NCI-H2081 treated with DMSO at 0.1 percent for 48 hours (cell line): ENCODE data around the gene NFIC.
"Not testable (repeated sequence)": the region's sequence is repeated elsewhere in the genome, so short reads cannot be mapped to it uniquely, and the experiment has no call there.

Experiments used
- DNase-seq: peaks from one replicate; lab custom pipeline; 2025; lab: John Stamatoyannopoulos, UW

The NFIC gene

DNA sequence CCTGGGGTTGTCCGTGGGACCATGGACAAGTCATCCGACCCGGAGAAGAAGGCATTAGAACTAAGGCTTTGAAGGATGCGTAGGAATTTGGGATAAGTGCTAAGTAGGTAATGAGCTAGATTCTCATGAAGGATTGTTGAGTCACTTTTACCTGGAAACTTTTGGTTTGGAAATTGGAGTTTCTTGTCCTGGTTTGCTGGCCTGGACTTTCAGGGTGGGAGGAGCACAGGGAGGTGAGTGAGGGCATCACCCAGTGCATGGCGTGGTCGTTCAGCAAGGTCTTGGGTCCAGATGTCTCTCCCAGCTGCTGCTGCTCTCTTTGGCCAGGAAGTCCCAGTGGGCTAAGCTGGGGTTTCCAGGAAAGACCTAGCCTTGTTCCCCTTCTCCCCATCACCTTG, 7.6 kb downstream of the NFIC start:
- DNase-seq: no peak

- DNase-seq: no peak
Measured at GRCh38 chr19:3374369-3375112, 8.2 kb downstream of the NFIC start.

- DNase-seq: no peak
Measured at GRCh38 chr19:3375221-3376090, 9.1 kb downstream of the NFIC start.

GRCh38 chr19:3376091-3376455, 9.7 kb downstream of the NFIC start:
- not testable (repeated sequence) for DNase-seq

- no peak for DNase-seq
Measured at GRCh38 chr19:3378352-3379150, 12.2 kb downstream of the NFIC start.

GRCh38 chr19:3380829-3381228, 14.4 kb downstream of the NFIC start:
- no peak for DNase-seq

GRCh38 chr19:3381701-3382372, 15.5 kb downstream of the NFIC start:
- no peak for DNase-seq

DNA sequence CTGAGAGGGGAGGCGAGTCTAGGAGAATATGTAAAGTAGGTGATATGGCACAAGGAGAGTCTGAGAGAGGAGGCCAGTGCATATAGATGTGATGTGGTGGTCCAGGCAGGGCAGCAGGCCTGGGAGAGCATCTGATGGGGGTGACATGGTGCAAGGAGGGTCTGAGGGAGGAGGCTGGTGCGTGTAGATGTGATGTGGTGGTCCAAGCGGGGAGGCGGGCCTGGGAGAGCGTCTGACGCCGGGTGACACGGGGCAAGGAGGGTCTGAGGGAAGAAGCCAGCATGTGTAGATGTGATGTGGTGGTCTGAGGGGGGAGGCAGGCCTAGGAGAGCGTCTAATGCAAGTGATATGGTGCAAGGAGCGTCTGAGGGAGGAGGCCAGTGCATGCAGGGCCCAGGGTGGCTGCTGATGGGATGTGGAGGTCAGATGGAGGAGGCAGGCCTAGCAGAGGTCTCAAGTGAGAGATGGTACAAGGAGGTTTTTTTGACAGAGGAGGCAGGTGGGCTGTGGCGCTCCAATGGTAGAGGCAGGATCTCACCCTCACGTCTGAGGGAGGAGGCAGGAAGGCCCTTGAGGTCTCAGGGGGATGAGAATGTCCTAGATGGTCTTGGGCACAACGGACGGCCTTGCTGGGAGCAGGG, 16.2 kb downstream of the NFIC start:
- DNase-seq: no peak

DNA sequence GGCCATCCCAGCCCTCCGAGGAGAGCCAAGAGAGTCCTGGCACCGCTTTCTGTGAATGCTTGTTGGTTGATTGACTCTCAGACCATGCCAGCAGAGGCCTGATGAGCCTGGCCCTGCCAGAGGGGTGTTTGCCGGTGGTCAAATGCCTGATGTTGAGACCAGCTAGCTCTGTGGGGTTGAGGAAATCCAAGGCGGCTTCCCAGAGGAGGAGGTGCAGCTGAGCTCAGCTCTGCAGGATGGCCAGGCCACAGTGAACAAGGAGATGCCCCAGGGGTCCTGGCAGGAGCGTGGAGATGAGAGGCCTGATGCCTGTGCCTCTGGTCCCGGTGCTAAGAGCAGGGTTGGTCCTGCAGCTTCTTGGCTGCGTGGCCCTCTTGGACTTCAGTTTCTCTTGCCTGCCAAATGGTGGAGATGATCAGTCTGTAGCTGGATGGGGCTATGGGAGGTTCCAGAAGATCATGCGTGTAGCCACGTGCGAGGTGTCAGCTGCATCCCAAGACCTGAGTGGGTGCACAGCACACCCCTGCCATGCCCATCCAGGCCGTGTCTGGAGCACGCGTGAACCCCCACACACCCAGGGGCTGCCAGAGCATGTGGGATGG, 16.8 kb downstream of the NFIC start:
- no peak for DNase-seq

- DNase-seq: no peak
Measured at GRCh38 chr19:3386447-3387234, 20.3 kb downstream of the NFIC start.

DNA sequence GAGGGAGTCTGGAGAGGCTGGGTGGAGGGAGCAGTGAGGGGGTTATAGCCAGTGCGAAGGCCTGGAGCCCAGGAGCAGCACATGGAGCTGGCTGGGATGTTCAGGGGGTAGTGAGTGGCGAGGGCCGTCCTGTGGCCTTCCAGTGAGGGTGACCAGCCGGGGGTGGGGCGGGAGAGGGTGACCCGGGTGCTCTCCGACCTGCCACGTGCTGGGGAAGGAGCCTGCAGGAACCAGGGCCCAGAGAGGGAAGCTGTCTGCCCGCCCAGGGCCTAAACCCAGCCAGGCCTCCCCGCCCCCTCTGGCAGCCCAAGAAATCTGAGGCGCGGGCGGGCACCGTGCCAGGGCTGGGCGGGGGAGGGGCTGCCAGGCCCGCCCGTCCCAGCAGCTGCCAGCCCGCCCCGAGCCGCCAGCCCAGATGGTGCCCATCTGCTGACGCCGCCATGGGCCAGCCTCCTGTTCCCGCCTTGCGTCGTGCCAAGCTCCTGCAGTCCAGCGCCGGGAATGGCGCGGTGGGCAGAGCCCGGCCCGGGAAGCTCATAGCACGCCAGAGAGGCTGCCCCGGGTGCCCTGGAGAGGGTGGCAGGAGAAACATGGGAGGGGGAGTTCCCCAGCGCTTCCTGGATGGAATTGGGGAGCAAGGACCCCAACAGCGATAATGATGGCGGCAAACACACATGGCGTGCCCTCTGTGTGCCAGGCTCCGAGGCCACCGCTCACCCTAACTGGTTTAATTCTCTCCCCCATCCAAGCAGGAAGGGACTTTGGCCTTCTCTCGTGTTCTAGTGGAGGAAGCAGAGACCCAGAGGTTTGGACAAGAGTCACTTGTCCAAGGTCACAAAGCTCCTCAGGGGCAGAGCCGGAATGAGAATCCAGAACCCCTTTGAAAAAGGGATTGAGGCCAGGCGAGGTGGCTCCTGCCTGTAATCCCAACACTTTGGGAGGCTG, 21.5 kb downstream of the NFIC start:
- peak; percentile 55 for DNase-seq

- DNase-seq: no peak
Measured at GRCh38 chr19:3389446-3389778, 23.0 kb downstream of the NFIC start.

GRCh38 chr19:3389876-3390371, 23.5 kb downstream of the NFIC start:
- peak; percentile 33 for DNase-seq

DNA sequence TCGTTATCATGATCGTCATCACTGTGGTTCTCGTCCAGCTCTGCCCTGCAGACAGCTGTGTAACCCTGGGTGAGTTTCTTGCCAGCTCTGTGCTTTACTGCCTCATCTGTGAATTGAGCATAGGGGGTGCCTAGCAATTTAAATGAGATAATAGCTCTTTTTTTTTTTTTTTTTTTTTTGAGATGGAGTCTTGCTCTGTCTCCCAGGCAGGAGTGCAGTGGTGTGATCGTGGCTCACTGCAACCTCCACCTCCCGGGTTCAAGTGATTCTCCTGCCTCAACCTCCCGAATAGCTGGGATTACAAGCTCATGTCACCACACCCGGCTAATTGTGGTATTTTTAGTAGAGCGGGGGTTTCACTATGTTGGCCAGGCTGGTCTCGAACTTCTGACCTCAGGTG, 25.5 kb downstream of the NFIC start:
- DNase-seq: not testable (repeated sequence)

GRCh38 chr19:3392480-3392879, 26.1 kb downstream of the NFIC start:
- no peak for DNase-seq

DNA sequence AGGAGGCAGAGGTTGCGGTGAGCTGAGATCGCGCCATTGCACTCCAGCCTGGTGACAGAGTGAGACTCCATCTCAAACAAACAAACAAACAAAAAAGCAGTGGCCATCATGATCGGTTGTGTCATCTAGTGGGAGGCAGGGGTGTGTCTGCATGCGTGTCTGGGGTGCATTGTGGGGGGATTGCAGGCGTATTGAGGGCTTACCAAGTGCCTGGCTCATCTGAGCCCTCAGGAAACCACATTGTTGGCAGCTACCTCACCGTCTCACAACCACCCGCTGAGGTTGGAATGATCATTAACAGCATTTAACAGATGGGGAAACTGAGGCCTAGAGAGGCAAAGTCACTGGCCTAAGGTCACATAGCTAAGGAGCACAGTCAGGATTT, 30.5 kb downstream of the NFIC start:
- no peak for DNase-seq

DNA sequence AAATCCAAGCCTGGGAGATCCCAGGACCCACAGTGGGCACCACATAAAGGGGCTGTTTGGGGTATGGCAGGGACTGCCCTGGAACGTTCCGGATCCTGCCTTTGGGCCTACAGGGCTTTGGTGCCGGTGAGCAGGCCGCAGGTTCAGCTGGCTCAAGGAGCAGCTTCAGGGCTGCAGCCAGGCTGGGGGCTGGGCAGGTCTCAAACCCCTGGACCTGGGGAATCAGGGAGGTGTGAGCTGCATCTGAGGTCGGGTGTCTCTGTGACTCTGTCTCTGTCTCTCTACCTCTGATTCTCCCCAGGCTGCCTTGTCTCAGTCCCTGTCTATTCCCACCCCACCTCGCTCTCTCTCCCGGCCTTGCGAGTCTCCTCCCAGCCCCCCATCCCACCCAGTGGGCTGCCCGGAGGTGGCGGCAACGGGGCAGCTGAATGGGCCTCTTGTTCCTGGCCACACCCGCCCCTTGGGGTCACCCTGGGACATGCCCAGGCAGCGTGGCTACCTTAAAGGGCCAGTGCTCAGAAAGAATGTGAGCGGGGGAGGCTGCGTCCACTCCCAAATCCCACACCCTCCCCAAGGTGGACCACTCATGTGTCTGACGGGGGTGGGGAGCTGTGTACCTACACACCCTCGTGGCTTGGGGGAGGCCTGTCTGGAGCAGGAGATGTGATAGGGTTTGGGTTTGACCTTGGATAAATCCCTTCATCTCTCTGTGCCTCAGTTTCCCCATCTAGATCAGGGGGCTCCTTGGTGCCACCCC, 31.1 kb downstream of the NFIC start:
- DNase-seq: no peak
